Measurements from ENCODE around the gene HNF4A.

The HNF4A gene

GRCh38 chr20:44425923-44426322 is 70.4 kb downstream of the HNF4A start:
- DNase-seq (ENCODE audit: low read depth) = no peak
- no peak overlapping the region for H3K4me3 ChIP-seq (ENCODE audit: low read depth, low read length)
- no peak for TF ChIP-seq CTCF (IDR thresholded peaks at IDR 0.05; ENCODE audit: control insufficient read depth, extremely low read depth, insufficient read depth)

DNA sequence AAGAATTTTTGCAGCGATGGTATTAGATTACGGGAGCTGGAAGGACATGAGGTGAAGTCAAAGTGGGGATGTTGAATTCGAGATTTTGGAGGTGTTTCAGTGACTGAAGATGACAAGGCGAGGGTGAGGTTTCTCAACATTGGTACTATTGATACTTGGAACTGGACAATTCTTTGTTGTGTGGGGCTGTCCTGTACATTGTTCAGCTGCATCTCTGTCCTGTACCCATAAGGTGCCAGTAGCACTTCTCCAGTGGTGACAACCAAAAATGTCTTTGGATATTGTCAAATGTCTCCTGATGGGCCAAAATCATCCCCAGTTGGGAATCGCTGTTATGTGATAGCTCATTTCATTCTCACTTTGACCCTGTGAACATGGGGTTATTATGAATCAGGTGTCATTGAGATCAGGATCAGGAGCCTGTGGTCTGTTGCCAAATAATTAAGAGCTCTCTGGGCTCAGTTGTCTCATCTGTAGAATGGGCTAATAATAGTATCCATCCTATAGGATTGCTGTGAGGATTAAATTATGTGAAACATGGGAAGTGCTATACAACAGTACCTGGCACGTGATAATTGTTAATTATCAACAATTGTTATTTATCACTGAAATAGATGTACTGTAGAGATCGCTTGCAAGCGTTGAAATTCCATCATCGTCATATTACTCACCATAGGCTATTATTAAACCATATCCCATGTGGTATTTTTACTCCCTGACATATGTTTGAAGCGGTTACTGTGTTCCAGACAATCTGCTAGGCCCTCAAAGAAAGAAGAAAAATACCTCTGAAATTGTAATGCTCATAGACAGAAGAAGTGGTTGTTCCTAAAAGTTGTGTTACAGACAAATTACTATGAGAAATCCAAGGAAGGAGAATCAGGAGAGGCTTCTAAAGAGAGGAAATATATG is 71.6 kb downstream of the HNF4A start:
- TF ChIP-seq CTCF (IDR thresholded peaks at IDR 0.05; ENCODE audit: control insufficient read depth, extremely low read depth, insufficient read depth) = no peak
- H3K4me3 ChIP-seq (ENCODE audit: low read depth, low read length) = no peak overlapping the region
- no peak for DNase-seq (ENCODE audit: low read depth)

- H3K4me3 ChIP-seq (ENCODE audit: low read depth, low read length) = no peak overlapping the region
- DNase-seq (ENCODE audit: low read depth) = no peak
- TF ChIP-seq CTCF (IDR thresholded peaks at IDR 0.05; ENCODE audit: control insufficient read depth, extremely low read depth, insufficient read depth) = no peak
Observed at GRCh38 chr20:44427804-44428173, 72.3 kb downstream of the HNF4A start.

DNA sequence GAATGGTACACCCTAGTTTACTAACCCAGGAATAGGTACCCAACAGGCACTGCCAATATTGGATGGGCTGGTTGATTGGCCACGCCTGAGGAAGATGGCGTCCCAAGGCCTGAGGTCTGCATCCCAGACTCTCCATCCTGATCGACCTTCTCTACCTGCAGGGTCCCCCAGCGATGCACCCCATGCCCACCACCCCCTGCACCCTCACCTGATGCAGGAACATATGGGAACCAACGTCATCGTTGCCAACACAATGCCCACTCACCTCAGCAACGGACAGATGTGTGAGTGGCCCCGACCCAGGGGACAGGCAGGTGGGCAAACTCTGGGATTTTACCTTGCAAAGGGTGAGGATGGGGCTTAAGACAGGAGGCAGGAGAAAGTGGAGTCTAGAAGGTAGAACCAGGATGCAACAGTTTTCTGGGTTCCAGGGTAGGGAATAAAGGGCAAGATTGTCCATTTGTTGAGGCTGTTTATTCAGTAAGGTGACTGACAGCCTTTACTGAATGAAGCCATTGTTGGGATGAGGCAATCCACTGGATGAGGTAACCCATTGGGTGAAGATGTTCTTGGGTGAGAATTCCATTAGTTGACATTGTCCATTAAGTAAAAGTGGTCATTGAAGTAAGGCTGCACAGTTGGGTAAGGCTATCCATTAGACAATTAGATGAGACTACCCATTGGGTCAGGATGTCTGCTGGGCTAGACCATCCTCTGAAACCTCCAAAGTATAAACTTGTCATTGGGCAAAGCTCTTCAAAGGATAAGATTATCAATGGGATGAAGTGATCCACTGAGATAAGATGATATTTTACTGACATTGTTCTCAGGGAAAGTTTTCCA is 72.9 kb downstream of the HNF4A start:
- no peak overlapping the region for H3K4me3 ChIP-seq (ENCODE audit: low read depth, low read length)
- no peak for TF ChIP-seq CTCF (IDR thresholded peaks at IDR 0.05; ENCODE audit: control insufficient read depth, extremely low read depth, insufficient read depth)
- DNase-seq (ENCODE audit: low read depth) = no peak

DNA sequence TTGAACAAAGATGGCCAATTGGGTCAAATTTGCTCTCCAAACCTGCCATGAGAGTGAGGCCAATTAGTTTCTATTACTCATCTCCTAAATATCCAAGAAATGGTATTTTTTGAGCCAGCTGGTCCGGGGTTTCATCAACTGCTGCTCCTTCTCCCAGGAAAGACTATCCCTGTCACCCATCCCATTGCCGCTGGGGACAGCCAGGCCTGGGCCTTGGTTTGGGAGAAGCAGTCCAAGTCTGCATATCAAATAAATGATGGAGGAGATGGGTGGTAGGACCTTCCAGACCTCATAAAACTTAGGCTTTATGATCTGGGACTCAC is 73.5 kb downstream of the HNF4A start:
- no peak overlapping the region for H3K4me3 ChIP-seq (ENCODE audit: low read depth, low read length)
- no peak for DNase-seq (ENCODE audit: low read depth)
- TF ChIP-seq CTCF (IDR thresholded peaks at IDR 0.05; ENCODE audit: control insufficient read depth, extremely low read depth, insufficient read depth) = no peak

DNA sequence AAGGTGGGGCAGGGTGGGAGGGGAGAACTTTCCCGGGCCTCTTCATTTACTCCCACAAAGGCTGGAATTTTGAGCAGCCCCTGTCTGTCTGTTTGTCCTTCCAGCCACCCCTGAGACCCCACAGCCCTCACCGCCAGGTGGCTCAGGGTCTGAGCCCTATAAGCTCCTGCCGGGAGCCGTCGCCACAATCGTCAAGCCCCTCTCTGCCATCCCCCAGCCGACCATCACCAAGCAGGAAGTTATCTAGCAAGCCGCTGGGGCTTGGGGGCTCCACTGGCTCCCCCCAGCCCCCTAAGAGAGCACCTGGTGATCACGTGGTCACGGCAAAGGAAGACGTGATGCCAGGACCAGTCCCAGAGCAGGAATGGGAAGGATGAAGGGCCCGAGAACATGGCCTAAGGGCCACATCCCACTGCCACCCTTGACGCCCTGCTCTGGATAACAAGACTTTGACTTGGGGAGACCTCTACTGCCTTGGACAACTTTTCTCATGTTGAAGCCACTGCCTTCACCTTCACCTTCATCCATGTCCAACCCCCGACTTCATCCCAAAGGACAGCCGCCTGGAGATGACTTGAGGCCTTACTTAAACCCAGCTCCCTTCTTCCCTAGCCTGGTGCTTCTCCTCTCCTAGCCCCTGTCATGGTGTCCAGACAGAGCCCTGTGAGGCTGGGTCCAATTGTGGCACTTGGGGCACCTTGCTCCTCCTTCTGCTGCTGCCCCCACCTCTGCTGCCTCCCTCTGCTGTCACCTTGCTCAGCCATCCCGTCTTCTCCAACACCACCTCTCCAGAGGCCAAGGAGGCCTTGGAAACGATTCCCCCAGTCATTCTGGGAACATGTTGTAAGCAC is 74.1 kb downstream of the HNF4A start:
- no peak for TF ChIP-seq CTCF (IDR thresholded peaks at IDR 0.05; ENCODE audit: control insufficient read depth, extremely low read depth, insufficient read depth)
- DNase-seq (ENCODE audit: low read depth) = no peak
- H3K4me3 ChIP-seq (ENCODE audit: low read depth, low read length) = no peak overlapping the region

Data from LNCaP clone FGC (cell line).